ENCODE data around the gene ATP6V0C.

The ATP6V0C gene

DNA sequence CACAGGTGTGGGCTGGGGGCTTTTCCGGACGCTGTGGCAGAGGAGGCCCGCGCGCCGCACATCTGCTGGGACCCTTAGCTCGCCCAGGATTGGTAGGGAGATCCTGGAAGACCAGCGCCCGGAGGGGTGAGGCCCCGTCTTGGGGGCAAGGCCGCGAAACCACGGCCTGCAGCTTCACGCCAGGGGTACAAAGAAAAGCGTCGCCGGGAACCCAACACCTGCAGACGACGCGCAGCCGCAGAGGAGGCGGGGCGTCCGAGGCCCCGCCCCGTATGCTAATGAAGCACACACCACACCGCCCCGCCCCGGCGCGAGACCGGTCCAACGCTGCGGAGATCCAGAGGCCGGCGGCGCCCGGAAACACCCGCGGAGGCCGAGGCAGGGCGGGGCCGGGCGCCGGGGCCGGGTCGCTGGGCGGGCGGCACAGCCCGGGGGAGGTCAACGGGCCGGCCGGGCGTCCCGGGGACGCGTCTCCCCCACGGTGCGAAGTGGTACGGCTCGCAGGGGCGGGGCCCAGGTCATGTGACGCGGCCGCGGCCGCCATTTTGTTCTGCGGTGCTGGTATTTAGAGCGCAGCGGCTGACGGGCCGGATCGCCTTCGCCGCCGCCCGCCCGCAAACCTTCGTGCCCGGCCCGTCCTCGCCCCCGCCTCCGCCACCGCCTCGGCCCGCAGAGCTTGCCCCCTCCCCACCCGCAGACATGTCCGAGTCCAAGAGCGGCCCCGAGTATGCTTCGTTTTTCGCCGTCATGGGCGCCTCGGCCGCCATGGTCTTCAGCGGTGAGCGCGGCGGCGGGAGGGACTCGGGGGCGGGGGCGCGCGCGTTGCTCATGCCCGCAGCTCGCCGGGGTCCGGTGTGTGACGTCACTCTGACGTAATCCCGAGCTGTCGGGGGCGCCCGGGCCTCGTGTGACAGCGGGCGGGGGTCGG lies at the start of gene ATP6V0C:
TSS of gene ATP6V0C (plus strand) at position 548 of the 928 bp plus-strand sequence. CDS start at position 700, 152 bp downstream.
- peak; percentile 66 to 97 (median 90) for DNase-seq

DNA sequence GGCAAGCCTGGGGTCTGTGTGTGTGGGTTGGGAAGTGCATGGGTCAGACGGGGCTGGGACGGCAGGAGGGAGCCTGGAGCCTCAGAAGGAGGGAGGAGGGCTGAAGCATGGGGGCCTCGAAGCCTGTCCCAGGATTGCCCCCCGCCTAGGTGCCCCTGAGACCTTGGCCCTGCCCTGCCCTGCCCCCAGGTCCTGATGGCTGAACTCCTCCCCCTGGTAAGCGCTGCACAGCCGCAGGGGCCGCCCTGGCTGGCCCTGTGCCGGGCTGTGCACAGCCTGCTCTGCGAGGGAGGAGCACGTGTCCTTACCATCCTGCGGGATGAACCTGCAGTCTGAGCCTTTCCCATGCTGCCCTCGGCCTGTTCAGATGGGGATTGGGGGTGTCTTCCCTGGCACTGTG lies 49.4 kb upstream of the ATP6V0C start:
- no peak for DNase-seq

DNA sequence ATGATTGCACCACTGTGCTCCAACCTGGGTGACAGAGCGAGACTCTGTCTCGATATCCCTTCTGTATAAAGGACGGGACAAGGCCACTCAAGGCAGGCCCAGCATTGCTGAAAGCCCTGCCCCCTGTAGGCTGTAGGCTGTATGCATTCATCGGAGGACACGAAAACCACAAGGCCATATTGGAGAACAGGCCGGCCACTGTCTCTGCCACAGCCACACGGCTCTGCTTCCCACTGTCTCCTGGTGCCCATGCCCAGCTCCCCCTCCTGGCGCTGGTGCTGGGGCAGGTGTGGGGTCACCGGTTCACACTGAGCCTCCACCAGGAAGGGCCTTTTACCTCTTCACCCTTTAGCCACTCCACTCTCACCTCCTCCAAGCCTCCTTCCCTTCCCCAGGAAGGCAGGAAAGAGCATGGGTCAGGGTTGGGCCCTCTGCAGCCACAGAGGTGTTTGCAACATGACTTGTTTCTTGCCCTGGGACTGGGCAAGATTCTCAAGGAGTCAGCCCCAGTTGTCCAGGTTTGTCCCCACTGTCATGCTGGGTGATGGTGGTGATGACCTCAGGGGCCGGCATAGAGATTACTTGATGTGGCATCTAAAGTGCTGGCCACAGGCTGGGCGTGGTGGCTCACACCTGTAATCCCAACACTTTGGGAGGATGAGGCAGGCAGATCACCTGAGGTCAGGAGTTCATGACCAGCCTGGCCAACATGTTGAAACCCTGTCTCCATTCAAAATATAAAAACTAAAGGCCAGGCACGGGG lies 47.9 kb upstream of the ATP6V0C start:
- DNase-seq = no peak

DNA sequence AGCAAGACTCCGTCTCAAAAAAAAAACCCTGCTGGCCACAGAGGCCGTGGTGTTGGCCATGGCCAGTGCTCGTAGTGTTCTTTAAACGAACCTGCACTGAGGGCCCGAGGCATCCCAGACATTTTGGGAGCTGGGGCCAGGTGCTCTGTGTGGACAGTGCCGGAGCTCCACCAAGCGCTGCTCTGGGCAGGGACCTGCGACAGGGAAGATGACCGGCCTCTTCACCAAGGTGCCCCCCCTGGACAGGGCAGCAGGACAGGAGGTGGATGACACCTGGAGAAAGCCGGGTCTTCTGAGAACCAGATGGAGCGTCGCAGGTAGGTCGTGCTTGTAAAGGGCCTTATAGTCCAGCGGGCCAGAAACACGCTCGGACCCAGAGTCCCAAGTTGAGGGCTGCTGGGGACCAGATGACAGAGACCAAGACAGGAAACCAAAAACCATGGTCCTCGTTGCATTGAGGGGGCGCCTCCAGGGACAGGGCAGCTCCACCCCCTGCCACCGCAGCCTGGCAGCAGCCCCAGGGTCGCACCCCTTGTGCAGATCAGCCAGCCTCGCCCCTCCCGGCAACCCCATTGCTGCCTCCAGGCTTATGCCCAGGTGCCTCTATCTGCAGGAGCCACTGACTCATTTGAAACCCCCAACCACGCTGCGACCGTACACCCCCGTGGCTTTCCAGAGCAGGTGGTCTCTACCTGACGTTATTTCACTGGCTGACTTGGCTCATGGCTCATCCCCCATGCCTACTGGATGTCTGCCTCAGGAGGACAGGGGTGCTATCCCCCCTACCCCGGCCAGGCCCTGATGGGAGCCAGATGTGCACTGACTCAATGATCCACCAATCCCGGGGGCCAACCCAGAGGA lies 46.9 kb upstream of the ATP6V0C start:
- no peak for DNase-seq

DNA sequence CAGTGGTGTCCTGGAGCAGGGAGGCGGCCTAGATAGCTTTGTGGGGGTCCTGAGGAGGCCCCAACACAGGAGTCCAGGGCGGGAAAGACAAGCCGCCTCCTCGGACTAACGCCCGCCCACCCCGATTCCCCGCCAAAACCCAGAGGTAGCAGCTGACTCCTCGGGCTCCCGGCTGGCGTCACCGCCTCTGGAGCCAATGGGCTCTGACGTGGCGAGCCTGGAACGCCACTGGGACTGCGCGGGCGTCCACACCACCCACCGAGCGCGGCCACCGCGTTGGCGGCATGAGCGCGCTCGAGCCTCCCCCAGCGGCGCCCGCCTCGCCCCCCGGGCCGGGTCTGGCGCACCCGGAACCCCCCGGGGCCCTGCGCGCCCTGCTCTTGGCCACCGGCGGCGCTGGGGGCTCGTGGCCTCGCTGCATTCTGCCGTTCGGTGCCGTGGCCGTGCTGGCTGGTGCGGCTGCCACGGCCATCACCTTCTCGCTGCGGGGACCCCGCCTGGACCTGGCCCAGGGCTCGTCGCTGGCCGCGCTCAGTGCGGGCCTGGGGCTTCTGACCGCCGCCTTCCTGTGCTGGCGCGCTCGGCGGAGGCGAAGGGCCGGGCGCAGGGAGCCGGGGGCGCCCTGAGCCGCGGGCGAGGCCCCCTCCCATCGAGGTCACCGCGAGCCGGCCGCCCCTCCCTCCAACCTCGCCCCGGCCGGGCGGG lies 46.1 kb upstream of the ATP6V0C start:
- peak in 43 of 51 donors; percentile 19 to 87 (median 62) for DNase-seq

DNA sequence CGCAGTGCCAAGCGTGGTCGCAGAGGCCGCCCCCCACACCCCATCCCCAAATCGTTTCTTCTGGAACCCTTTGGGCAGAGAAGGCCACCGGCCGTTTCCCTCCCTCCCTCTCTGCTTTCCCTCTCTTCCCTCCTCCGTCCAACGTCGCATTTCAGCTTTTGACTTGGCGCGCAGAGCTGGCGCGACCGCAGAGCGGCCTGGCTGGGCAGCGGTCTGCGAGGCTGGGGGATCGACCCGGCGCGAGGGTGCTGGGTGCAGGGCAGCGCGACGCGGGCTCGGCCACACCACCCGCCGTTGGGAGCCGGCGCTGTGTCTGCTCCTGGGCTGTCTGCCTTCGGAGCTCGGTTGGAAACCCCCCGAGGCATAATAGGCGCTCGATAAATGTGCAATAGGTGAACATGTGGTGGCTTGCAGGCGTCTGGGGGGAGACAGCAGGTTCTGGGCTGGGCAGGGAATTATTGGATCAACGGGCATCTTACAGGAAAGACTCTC lies 45.5 kb upstream of the ATP6V0C start:
- peak in 11 of 51 donors; percentile 7 to 51 (median 25) for DNase-seq

DNA sequence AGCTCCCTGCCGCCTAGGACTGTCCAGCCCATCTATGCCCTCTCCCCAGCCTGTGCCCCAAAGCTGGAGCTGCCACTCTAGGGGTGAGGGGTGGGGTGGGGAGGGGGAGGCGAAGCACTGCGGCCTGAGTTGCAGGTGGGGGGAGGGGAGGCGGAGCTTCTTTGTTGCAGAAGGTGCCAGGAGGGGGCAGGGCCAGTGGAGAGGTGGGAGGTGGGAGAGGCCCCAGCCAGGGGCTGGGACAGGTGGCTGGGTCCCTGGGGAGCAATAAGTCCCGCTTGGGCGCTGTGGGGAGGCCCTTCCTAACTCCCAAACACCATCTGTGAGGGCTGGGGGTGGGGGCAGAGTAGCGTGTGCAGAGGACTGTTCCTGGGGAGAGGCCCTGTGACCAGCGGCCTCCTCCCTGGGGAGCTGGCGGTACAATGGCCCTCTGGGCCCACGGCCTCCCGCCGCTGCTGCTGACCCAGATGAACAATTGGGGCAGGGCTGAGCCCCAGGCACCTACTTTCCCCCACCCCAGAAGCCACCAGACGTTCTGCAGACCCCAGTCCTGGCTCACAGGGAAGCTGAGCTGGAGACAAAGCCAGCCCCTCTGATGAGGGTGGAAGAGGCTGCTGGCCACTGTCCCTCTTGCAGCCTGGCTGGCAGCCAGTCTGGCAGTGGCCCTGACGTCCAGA lies 44.9 kb upstream of the ATP6V0C start:
- peak in 31 of 51 donors; percentile 23 to 85 (median 50) for DNase-seq

DNA sequence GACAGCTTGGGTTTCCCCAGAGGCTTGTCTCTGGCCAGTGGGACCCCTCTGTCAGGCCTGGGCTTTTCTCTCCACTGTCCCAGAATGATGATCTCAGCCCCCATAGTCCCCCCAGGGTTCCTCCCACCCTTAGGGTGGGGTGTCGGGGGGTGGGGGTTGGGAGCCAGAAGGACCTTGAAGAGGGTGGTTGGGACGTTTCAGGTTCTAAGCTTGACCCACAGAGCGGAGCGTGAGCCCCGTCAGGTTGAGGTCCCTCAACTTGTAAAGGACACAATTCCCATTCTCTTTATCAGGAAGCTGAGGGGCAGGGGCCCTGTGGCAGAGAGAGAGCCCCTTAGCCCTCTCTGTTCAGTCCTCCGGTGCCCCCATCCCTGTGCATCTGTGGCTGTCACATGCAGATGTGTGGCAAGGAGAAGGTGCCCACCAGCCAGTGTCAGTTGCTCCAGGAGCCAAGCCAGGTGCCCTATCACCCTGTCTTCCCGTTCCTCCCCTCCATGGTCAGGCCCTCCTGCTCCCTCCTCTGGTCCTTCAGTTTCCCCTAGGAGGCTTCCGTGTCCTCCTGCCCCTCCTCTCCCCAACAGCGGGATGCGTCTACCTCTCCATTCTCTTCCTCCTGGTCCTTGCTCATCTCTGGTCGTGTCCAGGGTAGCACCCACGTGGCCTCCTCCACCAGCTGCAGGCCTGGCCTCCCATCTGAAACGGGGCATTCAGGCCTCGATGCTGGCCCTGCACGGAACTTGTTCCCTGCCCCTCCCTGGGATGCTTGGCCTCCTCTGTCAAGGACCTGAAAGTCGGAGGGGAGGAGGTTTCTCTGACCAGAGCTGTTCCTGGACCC lies 44.1 kb upstream of the ATP6V0C start:
- peak in 3 of 51 donors; percentile 10 to 22 (median 17) for DNase-seq

DNA sequence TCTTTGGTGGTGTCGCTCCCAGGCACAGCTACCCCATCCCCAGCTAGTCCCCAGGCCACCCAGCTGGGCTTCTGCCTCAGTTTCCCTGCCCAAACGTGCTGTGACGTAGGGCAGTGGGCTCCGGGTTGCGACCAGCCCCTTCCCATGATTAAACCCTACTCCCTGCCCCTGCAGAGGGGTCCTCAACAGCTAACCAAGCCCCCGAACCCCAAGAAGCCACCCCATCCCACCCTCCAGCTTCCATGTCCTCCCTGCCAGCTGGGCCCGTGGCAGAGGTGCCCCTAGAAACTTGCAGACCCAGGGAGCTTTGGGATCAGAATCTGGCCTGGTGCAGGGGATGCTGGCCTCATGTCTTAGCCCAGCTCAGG lies 43.5 kb upstream of the ATP6V0C start:
- no peak for DNase-seq

DNA sequence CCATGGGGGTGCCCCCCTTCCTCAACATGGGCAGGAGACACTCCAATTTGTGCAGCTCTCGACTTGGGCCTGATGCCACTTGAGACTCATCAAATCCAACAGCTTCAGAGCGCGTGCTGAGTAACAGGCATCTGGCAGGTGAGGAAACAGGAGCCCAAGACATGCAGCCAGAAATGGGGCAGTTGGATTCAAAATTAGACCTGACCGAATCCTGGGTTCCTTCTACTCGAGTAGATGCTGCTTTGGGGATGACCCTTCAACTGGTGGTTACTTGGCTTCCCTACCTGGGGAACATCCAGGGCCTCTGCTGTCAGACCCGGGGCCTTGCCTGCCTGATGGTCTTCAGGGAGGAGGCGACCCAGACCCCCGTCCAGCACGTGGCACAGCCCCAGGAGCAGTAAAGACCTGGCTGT lies 43.1 kb upstream of the ATP6V0C start:
- DNase-seq = peak in 2 of 51 donors; percentile 23 to 27

DNA sequence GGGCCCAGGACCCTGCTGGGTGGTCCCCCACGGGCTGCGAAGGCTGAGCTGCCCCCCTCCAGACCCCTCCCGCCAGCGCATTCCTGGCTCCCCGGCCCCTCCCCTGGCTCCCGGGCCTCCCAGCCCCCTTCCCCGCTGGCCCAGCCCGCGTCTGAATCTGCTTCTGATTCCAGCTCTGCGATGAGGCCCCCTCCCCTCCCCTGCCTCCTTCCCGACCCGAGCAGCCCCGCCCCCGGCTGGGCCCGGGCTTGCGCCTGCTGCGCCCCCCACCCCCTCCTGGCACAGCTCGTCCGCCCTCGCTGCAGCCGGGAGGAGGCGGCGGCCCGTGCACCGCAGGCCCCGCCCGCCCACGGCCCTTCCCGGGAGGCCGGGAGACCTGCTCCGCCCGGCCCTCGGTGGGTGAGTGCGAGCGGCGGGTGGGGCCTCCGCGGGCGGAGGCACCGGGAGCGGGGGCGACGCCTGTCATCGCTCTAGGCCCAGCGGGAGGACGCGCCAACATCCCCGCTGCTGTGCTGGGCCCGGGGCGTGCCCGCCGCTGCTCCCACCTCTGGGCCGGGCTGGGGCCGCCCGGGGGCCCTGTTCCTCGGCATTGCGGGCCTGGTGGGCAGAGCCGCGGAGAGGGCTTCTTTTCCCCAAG lies 42.6 kb upstream of the ATP6V0C start, which contains the start of gene NTN3:
TSS of gene NTN3 (plus strand) at position 282 of the 637 bp plus-strand sequence. CDS start 405 bp downstream, outside the sequence.
- peak in 13 of 51 donors; percentile 6 to 57 (median 34) for DNase-seq

DNA sequence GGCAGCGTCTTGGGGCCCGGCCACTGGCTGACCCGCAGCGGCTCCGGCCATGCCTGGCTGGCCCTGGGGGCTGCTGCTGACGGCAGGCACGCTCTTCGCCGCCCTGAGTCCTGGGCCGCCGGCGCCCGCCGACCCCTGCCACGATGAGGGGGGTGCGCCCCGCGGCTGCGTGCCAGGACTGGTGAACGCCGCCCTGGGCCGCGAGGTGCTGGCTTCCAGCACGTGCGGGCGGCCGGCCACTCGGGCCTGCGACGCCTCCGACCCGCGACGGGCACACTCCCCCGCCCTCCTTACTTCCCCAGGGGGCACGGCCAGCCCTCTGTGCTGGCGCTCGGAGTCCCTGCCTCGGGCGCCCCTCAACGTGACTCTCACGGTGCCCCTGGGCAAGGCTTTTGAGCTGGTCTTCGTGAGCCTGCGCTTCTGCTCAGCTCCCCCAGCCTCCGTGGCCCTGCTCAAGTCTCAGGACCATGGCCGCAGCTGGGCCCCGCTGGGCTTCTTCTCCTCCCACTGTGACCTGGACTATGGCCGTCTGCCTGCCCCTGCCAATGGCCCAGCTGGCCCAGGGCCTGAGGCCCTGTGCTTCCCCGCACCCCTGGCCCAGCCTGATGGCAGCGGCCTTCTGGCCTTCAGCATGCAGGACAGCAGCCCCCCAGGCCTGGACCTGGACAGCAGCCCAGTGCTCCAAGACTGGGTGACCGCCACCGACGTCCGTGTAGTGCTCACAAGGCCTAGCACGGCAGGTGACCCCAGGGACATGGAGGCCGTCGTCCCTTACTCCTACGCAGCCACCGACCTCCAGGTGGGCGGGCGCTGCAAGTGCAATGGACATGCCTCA lies 41.9 kb upstream of the ATP6V0C start:
- peak in 9 of 51 donors; percentile 1 to 35 (median 21) for DNase-seq

DNA sequence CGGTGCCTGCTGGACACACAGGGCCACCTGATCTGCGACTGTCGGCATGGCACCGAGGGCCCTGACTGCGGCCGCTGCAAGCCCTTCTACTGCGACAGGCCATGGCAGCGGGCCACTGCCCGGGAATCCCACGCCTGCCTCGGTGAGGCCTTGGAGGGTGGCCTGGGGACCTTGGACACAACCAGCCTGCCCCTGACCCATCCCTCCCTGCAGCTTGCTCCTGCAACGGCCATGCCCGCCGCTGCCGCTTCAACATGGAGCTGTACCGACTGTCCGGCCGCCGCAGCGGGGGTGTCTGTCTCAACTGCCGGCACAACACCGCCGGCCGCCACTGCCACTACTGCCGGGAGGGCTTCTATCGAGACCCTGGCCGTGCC lies 41.3 kb upstream of the ATP6V0C start:
- DNase-seq = no peak

DNA sequence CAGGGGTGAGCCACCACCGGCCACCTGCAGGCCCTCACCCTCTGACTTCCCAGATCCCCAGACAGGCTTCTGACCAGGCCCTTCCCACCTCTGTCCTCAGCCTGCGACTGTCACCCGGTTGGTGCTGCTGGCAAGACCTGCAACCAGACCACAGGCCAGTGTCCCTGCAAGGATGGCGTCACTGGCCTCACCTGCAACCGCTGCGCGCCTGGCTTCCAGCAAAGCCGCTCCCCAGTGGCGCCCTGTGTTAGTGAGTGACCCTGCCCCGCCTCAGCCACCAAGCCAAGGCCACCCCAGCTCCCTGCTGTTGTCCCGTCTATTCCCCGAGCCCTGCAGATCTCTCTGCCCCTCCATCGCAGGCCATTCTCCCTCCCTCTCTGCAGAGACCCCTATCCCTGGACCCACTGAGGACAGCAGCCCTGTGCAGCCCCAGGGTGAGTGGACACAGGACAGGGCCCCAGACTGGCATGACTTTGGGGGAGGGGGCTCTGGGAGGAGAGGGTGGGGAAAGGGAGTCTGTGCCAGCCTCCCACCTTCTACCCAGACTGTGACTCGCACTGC lies 40.8 kb upstream of the ATP6V0C start:
- no peak for DNase-seq

DNA sequence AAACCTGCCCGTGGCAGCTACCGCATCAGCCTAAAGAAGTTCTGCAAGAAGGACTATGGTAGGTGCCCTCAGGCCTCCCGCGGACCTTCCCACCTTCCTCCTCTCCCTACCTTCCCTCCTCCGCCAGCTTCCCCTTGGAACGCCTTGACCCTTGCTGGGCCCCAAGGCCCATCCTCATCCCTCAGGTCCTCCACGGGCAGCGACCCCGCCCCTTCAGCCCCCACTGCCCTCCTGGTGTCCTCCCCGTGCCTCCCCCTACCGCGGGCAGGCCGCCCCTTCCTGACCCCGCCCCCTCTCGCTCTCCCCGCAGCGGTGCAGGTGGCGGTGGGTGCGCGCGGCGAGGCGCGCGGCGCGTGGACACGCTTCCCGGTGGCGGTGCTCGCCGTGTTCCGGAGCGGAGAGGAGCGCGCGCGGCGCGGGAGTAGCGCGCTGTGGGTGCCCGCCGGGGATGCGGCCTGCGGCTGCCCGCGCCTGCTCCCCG lies 40.3 kb upstream of the ATP6V0C start:
- DNase-seq = peak in 2 of 51 donors; percentile 42 to 44

DNA sequence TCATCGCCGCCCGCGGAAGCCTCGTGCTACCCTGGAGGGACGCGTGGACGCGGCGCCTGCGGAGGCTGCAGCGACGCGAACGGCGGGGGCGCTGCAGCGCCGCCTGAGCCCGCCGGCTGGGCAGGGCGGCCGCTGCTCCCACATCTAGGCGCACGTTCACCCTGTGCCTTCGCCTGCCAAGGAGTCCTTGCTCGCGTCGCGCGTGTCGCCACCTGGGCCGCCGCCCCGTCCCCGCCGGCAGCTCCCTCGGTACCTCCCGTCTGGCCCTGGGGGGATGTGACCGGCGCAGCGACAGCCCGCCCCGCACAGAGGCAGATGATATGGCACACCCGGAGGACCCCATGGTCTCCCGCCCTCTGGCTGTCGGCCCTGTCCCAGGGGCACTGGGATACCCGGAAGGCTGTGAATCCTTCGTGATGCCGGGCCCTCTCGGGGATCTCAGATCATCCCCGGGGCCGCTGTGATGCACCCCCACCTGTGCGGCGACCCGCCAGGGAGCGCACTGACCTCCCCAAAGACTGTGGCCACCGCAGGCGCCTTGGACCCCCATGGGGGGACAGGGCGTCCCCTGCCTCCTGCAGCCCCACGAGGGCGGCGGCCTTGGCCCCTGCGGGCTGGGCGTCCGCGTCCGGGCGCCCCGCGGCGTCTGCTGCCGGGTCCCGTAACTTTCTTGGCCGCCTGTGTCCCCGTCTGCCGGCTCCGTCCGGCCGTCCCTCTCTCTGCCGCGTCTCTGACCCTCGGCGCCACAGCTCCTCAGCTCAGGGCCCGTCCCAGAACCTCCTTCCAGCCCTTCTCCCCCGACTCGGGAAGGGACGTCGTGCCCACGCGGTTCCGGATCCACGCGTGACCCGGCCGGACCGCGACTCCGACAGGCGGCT lies 39.5 kb upstream of the ATP6V0C start:
- DNase-seq = peak in 38 of 51 donors; percentile 10 to 68 (median 36)

All from hypothalamus (tissue), 51 donors.